Measurements from ENCODE around the gene SPAG4.

SPAG4 gene

DNA sequence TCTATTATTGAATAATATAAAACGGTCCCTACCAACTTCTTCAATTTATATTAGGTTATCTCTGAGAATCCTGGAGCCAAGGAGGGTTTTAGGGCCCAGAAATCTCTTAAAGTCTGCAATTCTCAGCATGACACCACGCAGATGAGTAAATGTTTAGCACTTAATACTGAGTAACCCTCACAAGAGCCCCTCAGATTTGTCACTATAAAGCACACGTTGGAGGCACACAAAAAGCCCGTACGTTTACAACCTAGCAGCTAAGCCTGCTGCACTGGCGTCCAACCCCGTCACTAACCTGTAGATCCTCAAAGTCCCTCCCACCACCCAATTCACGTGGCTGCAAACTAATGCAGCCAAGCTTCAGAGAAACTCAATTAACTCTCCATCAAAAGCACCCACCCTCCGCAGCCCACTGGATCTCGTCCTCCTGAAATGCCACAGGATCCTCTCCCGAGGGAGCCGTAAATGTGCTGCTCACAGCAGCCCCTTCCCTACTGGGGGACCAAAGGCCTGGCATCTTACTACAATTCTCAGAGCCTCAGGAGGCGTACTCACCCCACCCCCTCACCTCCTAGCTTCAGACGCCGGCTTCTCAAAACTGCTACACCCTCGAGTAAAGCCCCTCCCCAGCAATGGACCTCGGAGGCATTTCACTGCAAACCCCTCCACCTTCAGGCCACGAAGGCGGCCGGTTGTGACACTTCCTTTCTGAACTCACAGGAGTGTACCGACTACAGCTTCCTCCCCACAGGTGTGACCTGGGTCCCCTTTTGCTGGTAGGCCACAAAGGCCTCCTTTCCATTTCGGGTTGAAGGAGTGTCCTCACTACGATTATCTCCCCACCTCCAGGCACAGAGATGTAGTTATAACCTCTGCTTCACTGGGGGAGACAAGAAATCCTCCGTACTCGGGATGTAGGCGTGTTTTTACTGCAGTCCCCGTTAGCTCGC is 48.2 kb downstream of the SPAG4 start:
- TF ChIP-seq, protein P1, sequence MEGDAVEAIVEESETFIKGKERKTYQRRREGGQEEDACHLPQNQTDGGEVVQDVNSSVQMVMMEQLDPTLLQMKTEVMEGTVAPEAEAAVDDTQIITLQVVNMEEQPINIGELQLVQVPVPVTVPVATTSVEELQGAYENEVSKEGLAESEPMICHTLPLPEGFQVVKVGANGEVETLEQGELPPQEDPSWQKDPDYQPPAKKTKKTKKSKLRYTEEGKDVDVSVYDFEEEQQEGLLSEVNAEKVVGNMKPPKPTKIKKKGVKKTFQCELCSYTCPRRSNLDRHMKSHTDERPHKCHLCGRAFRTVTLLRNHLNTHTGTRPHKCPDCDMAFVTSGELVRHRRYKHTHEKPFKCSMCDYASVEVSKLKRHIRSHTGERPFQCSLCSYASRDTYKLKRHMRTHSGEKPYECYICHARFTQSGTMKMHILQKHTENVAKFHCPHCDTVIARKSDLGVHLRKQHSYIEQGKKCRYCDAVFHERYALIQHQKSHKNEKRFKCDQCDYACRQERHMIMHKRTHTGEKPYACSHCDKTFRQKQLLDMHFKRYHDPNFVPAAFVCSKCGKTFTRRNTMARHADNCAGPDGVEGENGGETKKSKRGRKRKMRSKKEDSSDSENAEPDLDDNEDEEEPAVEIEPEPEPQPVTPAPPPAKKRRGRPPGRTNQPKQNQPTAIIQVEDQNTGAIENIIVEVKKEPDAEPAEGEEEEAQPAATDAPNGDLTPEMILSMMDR (IDR thresholded peaks at IDR 0.05; ENCODE audit: poor library complexity, severe bottlenecking): no peak
- peak overlapping the region; percentile 90 for H3K4me3 ChIP-seq (ENCODE audit: severe bottlenecking)
- H3K4me1 ChIP-seq (ENCODE audit: insufficient read depth, poor library complexity, severe bottlenecking): peaks cover 38% of the 10 kb centered on the region
- H3K27ac ChIP-seq (ENCODE audit: poor library complexity, severe bottlenecking): peak overlapping the region; percentile 74
- no peaks in the 10 kb centered on the region for H3K27me3 ChIP-seq (ENCODE audit: insufficient read depth, poor library complexity, severe bottlenecking)
- ATAC-seq (ENCODE audit: low read depth) (peak; percentile 41), DNase-seq (ENCODE audit: low spot score) (no peak)
- H3K36me3 ChIP-seq (ENCODE audit: low read depth): peaks cover 24% of the 10 kb centered on the region
- H3K9me3 ChIP-seq (ENCODE audit: severe bottlenecking): no peaks in the 10 kb centered on the region

DNA sequence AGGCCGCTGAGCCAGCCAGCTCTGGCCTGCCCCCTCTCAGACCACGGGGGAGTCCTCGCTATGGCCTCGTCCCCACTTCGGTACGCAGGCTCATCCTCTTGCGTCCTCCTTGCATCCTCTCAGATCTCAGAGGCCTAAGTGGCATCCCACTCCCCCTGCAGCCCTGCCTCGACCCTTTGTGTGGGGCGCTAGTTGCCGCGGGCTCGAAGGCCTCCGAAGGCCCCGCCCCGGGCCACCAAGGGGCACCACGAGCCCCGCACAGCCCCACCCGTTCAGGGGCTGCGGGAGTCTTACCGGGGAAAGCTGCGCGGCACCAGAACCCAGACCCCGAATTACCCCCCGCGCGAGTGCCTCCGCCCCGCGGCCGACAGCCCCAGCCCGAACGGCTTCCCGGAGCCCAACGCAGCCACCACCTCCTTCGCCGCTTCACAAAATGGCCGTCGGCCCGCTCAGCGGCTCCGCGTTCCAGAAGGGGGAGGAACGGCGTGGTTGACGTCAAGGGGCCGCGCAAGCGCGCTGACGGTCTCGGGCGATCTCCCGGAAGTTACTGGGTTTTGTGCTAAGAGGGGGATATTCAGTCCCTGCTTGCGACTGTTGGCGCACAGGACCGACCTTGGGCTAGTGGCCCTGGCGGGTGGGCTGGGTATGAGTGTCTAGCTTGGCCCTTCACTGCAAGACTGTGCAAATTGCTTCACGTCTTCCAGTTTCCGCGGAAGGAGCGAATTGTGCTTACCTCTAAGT is 49.0 kb downstream of the SPAG4 start, which contains the start of the genes CPNE1 and RBM12:
CPNE1 (minus strand) TSS at position 435 of the 741 bp plus-strand sequence. CDS start 31,977 bp downstream, outside the sequence.
RBM12 (minus strand) TSS at position 435 of the 741 bp plus-strand sequence. CDS start 9,578 bp downstream, outside the sequence.
- Histone ChIP-seq H3K4me1 (ENCODE audit: insufficient read depth, poor library complexity, severe bottlenecking) (peaks cover 32% of the 10 kb centered on the region), H3K36me3 (ENCODE audit: low read depth) (peaks cover 32% of the 10 kb centered on the region), H3K9me3 (ENCODE audit: severe bottlenecking) (no peaks in the 10 kb centered on the region), H3K27me3 (ENCODE audit: insufficient read depth, poor library complexity, severe bottlenecking) (no peaks in the 10 kb centered on the region), H3K4me3 (ENCODE audit: severe bottlenecking) (peak within 1 kb of the TSS; percentile 90), H3K27ac (ENCODE audit: poor library complexity, severe bottlenecking) (peak within 1 kb of the TSS; percentile 74)
- DNase-seq (ENCODE audit: low spot score) (peak; percentile 99), ATAC-seq (ENCODE audit: low read depth) (peak; percentile 81)
- TF ChIP-seq, protein P1 (IDR thresholded peaks at IDR 0.05; ENCODE audit: poor library complexity, severe bottlenecking): peak; percentile 4

DNA sequence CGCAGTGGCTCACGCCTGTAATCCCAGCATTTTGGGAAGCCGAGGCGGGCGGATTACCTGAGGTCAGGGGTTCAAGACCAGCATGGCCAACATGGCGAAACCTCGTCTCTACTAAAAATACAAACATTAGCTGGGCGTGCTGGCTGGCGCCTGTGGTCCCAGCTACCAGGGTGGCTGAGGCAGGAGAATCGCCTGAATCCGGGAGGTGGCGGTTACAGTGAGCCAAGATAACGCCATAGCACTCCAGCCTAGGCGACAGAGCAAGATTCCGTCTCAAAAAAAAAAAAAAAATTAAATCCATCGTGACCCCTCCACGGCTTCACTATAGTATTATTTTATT is 50.3 kb downstream of the SPAG4 start:
- no peak for ATAC-seq (ENCODE audit: low read depth)
- DNase-seq (ENCODE audit: low spot score): no peak

DNA sequence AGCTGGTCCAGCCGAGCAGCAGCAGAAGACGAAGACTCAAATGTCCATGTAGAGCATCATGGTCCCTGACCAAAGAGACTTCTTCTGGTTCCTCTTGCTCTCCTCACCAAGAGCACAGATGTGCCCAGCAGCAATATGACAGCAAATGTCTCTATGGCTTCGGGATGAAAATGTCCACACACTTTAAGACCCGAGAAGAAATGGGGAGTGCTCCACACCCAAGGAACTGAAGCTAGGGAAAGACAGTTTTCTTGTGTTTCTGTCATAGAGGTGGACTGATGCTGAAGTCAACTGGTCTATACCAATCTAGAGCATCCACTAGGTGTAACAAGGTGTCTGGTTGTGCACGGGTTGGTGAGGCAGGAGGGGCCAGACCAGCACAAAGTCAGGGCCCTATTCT is 53.6 kb downstream of the SPAG4 start:
- Histone ChIP-seq H3K27ac (ENCODE audit: poor library complexity, severe bottlenecking) (no peak overlapping the region), H3K4me1 (ENCODE audit: insufficient read depth, poor library complexity, severe bottlenecking) (no peaks in the 10 kb centered on the region), H3K27me3 (ENCODE audit: insufficient read depth, poor library complexity, severe bottlenecking) (no peaks in the 10 kb centered on the region), H3K4me3 (ENCODE audit: severe bottlenecking) (no peak overlapping the region), H3K36me3 (ENCODE audit: low read depth) (peaks cover 64% of the 10 kb centered on the region), H3K9me3 (ENCODE audit: severe bottlenecking) (no peaks in the 10 kb centered on the region)
- DNase-seq (ENCODE audit: low spot score) (peak; percentile 38), ATAC-seq (ENCODE audit: low read depth) (no peak)
- TF ChIP-seq, protein P1 (IDR thresholded peaks at IDR 0.05; ENCODE audit: poor library complexity, severe bottlenecking): no peak

More for the DNA sequence above, 50.3 kb downstream of the SPAG4 start:
- H3K9me3 ChIP-seq (ENCODE audit: severe bottlenecking): no peaks in the 10 kb centered on the region
- H3K36me3 ChIP-seq (ENCODE audit: low read depth): peaks cover 44% of the 10 kb centered on the region
- no peak overlapping the region for H3K27ac ChIP-seq (ENCODE audit: poor library complexity, severe bottlenecking)
- H3K4me1 ChIP-seq (ENCODE audit: insufficient read depth, poor library complexity, severe bottlenecking): peaks cover 23% of the 10 kb centered on the region
- H3K27me3 ChIP-seq (ENCODE audit: insufficient read depth, poor library complexity, severe bottlenecking): no peaks in the 10 kb centered on the region
- TF ChIP-seq, protein P1 (IDR thresholded peaks at IDR 0.05; ENCODE audit: poor library complexity, severe bottlenecking): no peak
- H3K4me3 ChIP-seq (ENCODE audit: severe bottlenecking): no peak overlapping the region

Measured in RWPE2 (cell line).